Measurements from ENCODE around the gene ANKRD65. TPM values are rescaled to one million over a fixed set of nuclear protein-coding genes. Genes with fewer than 3 reads are reported as not detected.

Gene ANKRD65
- total and polyA plus RNA-seq, 7 experiments from 2014 or later: not detected

GRCh38 chr1:1374929-1375662 lies 46.0 kb downstream of the ANKRD65 start, which contains the start of gene AURKAIP1:
TSS of gene AURKAIP1 (minus strand) at chr1:1375207. CDS start at chr1:1374756, 451 bp downstream.
- H3K27me3 ChIP-seq (ENCODE audit: control insufficient read depth in 2 of 2, insufficient read depth in 2 of 2, low read length in 2 of 2): no peaks in the 10 kb centered on the region
- ChIA-PET CTCF (interaction anchor here (0.8 to 1.9 kb wide), 5 partner anchors 22 to 44 kb away, joined by 3 to 6 read pairs (median 5); partner anchors contain the start of gene CCNL2), POLR2A (interaction anchor here (0.5 to 4.5 kb wide), 22 partner anchors 10 to 434 kb away, joined by 3 to 59 read pairs (median 4); partner anchors contain the start of genes B3GALT6, C1orf159, CCNL2 and DVL1)
- Mint-ChIP-seq H3K27me3 (peaks cover 0 to 2% (median 0%) of the 10 kb centered on the region in 5 donors), H3K36me3 (peaks cover 0 to 5% (median 0%) of the 10 kb centered on the region in 5 donors), H3K4me1 (peaks cover 0 to 37% (median 21%) of the 10 kb centered on the region in 7 donors), H3K4me3 (peak within 1 kb of the TSS; percentile 82 to 96 (median 94)), H3K9me3 (no peaks in the 10 kb centered on the region), H3K27ac (peak within 1 kb of the TSS; percentile 91 to 98 (median 97))
- H3K4me1 ChIP-seq (ENCODE audit: control insufficient read depth in 2 of 2, insufficient read depth in 2 of 2, low read length in 2 of 2): peaks cover 18 to 35% of the 10 kb centered on the region in 2 donors
- peak within 1 kb of the TSS; percentile 88 for H3K27ac ChIP-seq (ENCODE audit: low read depth, low read length)
- intact Hi-C loops (cut with micrococcal nuclease): loop anchor here (1.0 to 10.0 kb wide), 12 partner anchors 24 to 416 kb away; partner anchors contain the start of genes C1orf159 (in 2 of the 2), CCNL2 (in 2 of the 2), MRPL20 (in 2 of the 2) and PUSL1 (in 2 of the 2)
- peak; percentile 84 for ATAC-seq
- H3K9me3 ChIP-seq (ENCODE audit: control insufficient read depth in 2 of 3, low read length in 3 of 3): no peaks in the 10 kb centered on the region
- peak; percentile 80 to 98 (median 96) for DNase-seq
- peaks cover 0 to 11% (median 4%) of the 10 kb centered on the region in 3 experiments for H3K36me3 ChIP-seq (ENCODE audit: control insufficient read depth in 2 of 3, insufficient read depth in 3 of 3, low read length in 3 of 3)
- peak within 1 kb of the TSS; percentile 74 for H3K4me3 ChIP-seq (ENCODE audit: low read length)

- Histone ChIP-seq H3K4me1 (ENCODE audit: control insufficient read depth in 2 of 2, insufficient read depth in 2 of 2, low read length in 2 of 2) (peaks cover 18 to 35% of the 10 kb centered on the region in 2 donors), H3K4me3 (ENCODE audit: low read length) (peak overlapping the region; percentile 74), H3K27ac (ENCODE audit: low read depth, low read length) (peak overlapping the region; percentile 88), H3K27me3 (ENCODE audit: control insufficient read depth in 2 of 2, insufficient read depth in 2 of 2, low read length in 2 of 2) (no peaks in the 10 kb centered on the region), H3K9me3 (ENCODE audit: control insufficient read depth in 2 of 3, low read length in 3 of 3) (no peaks in the 10 kb centered on the region), H3K36me3 (ENCODE audit: control insufficient read depth in 2 of 3, insufficient read depth in 3 of 3, low read length in 3 of 3) (peaks cover 0 to 11% (median 4%) of the 10 kb centered on the region in 3 experiments)
- POLR2A ChIA-PET: interaction anchor here (0.6 to 4.5 kb wide), 17 partner anchors 9 to 361 kb away, joined by 3 to 59 read pairs (median 4); partner anchors contain the start of genes B3GALT6, C1orf159, CCNL2 and DVL1
- peak overlapping the region; percentile 77 to 96 (median 92) for H3K4me3 Mint-ChIP-seq
- peak in 1 of 9 donors; percentile 38 for DNase-seq
- intact Hi-C loops (cut with micrococcal nuclease): loop anchor here (2.0 to 10.0 kb wide), 2 partner anchors 32 to 360 kb away; partner anchors contain the start of genes ISG15 (in 1 of the 2) and MRPL20 (in 1 of the 2)
- ATAC-seq: no peak
- H3K36me3 Mint-ChIP-seq: peaks cover 0 to 5% (median 0%) of the 10 kb centered on the region in 5 donors
- H3K27ac Mint-ChIP-seq: peak overlapping the region; percentile 43 to 91 (median 86)
- peaks cover 0 to 2% (median 0%) of the 10 kb centered on the region in 5 donors for H3K27me3 Mint-ChIP-seq
- H3K9me3 Mint-ChIP-seq: no peaks in the 10 kb centered on the region
- CTCF ChIA-PET: interaction anchor here (1.2 to 1.9 kb wide), 3 partner anchors 22 to 33 kb away, joined by 3 to 6 read pairs (median 5); no protein-coding TSS in a partner anchor
- H3K4me1 Mint-ChIP-seq: peaks cover 0 to 39% (median 23%) of the 10 kb centered on the region in 7 donors
Observed at GRCh38 chr1:1374589-1374928, 46.5 kb downstream of the ANKRD65 start.

DNA sequence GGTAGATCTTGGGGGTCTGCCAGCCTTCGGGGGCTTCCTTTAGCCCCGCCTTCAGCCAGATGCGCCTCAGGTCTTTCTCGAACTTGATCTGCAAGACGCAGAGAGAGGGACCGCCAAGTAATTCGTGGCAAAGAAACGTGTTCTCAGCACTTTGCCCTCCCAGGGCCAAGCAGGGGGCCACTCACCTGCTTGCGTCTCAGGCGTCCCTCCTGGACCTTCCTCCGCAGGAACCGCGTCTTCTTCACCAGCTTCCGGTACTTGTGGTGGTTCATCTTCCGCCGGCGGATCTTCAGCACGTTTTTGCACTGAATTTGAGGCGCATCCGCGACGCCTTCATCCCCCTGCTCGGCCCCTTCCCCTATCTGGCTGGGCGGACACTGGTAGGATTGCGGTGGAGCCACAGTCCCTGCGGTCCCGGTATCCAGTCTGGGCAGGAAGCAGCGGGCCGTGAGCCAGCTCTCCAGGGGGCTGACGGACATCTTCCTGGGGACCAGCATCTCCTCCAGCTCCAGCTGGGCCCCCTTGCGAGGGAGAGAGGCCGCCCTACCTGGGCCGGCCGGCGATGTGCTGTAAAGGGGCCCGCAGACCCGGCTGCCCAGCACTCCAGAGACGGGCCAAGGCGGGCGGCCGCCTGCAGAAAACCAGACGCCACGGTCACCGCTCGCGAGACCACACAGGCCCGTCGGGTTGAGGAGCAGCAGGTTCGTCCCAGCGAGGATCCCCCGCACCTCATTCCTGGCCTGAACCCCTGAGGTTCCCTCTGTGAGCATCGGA lies 47.1 kb downstream of the ANKRD65 start:
- Histone ChIP-seq H3K4me1 (ENCODE audit: control insufficient read depth in 2 of 2, insufficient read depth in 2 of 2, low read length in 2 of 2) (peaks cover 18 to 35% of the 10 kb centered on the region in 2 donors), H3K27me3 (ENCODE audit: control insufficient read depth in 2 of 2, insufficient read depth in 2 of 2, low read length in 2 of 2) (no peaks in the 10 kb centered on the region), H3K9me3 (ENCODE audit: control insufficient read depth in 2 of 3, low read length in 3 of 3) (no peaks in the 10 kb centered on the region), H3K4me3 (ENCODE audit: low read length) (peak overlapping the region; percentile 74), H3K27ac (ENCODE audit: low read depth, low read length) (peak overlapping the region; percentile 88), H3K36me3 (ENCODE audit: control insufficient read depth in 2 of 3, insufficient read depth in 3 of 3, low read length in 3 of 3) (peaks cover 0 to 11% (median 4%) of the 10 kb centered on the region in 3 experiments)
- Mint-ChIP-seq H3K4me1 (peaks cover 0 to 39% (median 23%) of the 10 kb centered on the region in 7 donors), H3K36me3 (peaks cover 0 to 5% (median 0%) of the 10 kb centered on the region in 5 donors), H3K27ac (peak overlapping the region; percentile 53 to 91 (median 86)), H3K27me3 (peaks cover 0 to 2% (median 0%) of the 10 kb centered on the region in 5 donors), H3K9me3 (no peaks in the 10 kb centered on the region), H3K4me3 (peak overlapping the region; percentile 77 to 96 (median 92))
- POLR2A ChIA-PET: interaction anchor here (0.6 to 4.5 kb wide), 8 partner anchors 8 to 100 kb away, joined by 3 to 59 read pairs (median 5); partner anchors contain the start of genes CCNL2, MRPL20 and UBE2J2
- ATAC-seq (no peak), DNase-seq (no peak)
- intact Hi-C loops (cut with micrococcal nuclease): loop anchor here (2.0 to 10.0 kb wide), 3 partner anchors 33 to 359 kb away; partner anchors contain the start of genes ISG15 (in 1 of the 2) and MRPL20 (in 1 of the 2)
- CTCF ChIA-PET: interaction anchor here (1.4 to 1.9 kb wide), 2 partner anchors 26 to 257 kb away, joined by 3 to 6 read pairs; no protein-coding TSS in a partner anchor

DNA sequence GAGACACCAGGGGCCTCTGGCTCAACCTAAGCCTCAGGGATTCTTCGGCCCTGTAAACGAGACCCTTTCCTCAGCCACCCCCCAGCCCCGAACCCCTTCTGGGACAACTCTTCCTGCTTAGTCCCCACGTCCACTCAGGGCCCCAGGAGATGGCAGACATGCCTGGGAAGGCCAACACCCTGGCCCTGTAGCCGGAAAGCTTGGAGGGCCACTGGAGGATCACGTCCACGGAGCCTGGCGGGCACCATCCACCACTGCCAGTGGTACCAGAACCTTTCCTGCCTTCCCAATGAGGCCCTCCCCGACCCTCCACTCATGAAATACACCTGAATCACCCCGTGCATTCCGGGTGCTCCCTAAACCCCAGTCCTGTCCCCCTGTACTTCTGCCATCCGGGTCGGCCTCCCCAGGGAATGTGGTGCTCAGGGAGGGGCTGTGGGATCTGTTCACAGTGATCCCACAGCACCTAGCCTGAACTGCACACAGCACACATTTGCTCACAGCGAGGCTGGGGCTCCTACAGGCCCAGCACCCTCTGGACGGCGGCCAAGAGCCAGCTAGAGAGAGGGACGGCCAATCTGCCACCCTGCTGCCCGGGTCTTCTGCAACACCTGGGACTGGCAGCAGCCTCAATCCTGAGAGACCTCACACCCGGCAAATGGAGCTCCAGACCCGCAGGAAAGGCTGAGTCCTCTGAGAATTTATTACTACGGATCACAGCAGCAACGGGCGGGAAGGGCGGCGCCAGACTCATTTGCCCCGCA lies 47.8 kb downstream of the ANKRD65 start:
- peaks cover 0 to 39% (median 23%) of the 10 kb centered on the region in 7 donors for H3K4me1 Mint-ChIP-seq
- ATAC-seq (no peak), DNase-seq (no peak)
- peak overlapping the region; percentile 88 for H3K27ac ChIP-seq (ENCODE audit: low read depth, low read length)
- CTCF ChIA-PET: interaction anchor here (1.1 to 1.4 kb wide), 2 partner anchors 68 to 257 kb away, joined by 3 to 4 read pairs; no protein-coding TSS in a partner anchor
- intact Hi-C loops (cut with micrococcal nuclease): loop anchor here in 1 of 2 donors (2.0 to 10.0 kb wide), 2 partner anchors 340 to 358 kb away; partner anchors contain the start of gene ISG15
- peaks cover 0 to 2% (median 0%) of the 10 kb centered on the region in 5 donors for H3K27me3 Mint-ChIP-seq
- no peaks in the 10 kb centered on the region for H3K27me3 ChIP-seq (ENCODE audit: control insufficient read depth in 2 of 2, insufficient read depth in 2 of 2, low read length in 2 of 2)
- H3K36me3 Mint-ChIP-seq: peaks cover 0 to 5% (median 0%) of the 10 kb centered on the region in 5 donors
- peak overlapping the region; percentile 47 to 96 (median 92) for H3K4me3 Mint-ChIP-seq
- no peak overlapping the region for H3K4me3 ChIP-seq (ENCODE audit: low read length)
- H3K9me3 Mint-ChIP-seq: no peaks in the 10 kb centered on the region
- peak overlapping the region; percentile 13 to 91 (median 78) for H3K27ac Mint-ChIP-seq
- POLR2A ChIA-PET: interaction anchor here (1.7 to 3.3 kb wide), 3 partner anchors 21 to 26 kb away, joined by 9 to 59 read pairs (median 13); partner anchors contain the start of gene CCNL2
- no peaks in the 10 kb centered on the region for H3K9me3 ChIP-seq (ENCODE audit: control insufficient read depth in 2 of 3, low read length in 3 of 3)
- peaks cover 0 to 11% (median 4%) of the 10 kb centered on the region in 3 experiments for H3K36me3 ChIP-seq (ENCODE audit: control insufficient read depth in 2 of 3, insufficient read depth in 3 of 3, low read length in 3 of 3)
- peaks cover 18 to 35% of the 10 kb centered on the region in 2 donors for H3K4me1 ChIP-seq (ENCODE audit: control insufficient read depth in 2 of 2, insufficient read depth in 2 of 2, low read length in 2 of 2)

Data from naive thymus-derived CD4-positive, alpha-beta T cell (primary cell).